Superior temporal gyrus (tissue), 1 donor: ENCODE results near the gene SIGLEC7.

ENCODE experiments used
- DNase-seq: peaks from one replicate; pipeline ENCODE4 v3.0.0-alpha.2; 2016; ENCODE audit errors: extremely low spot score

Gene SIGLEC7

GRCh38 chr19:51168564-51169282 is 26.6 kb downstream of the SIGLEC7 start:
- no peak for DNase-seq

- DNase-seq, result peak; percentile 80
Measured at GRCh38 chr19:51169283-51169918, 27.3 kb downstream of the SIGLEC7 start.

GRCh38 chr19:51172223-51172622 is 30.1 kb downstream of the SIGLEC7 start:
- DNase-seq, result no peak

- no peak for DNase-seq
Measured at GRCh38 chr19:51173681-51174080, 31.6 kb downstream of the SIGLEC7 start.

- DNase-seq, result no peak
Measured at GRCh38 chr19:51179256-51179655, 37.2 kb downstream of the SIGLEC7 start.

- no peak for DNase-seq
Measured at GRCh38 chr19:51181377-51181912, 39.3 kb downstream of the SIGLEC7 start.

GRCh38 chr19:51181913-51182419 is 39.9 kb downstream of the SIGLEC7 start:
- no peak for DNase-seq

- no peak for DNase-seq
Measured at GRCh38 chr19:51183629-51184028, 41.5 kb downstream of the SIGLEC7 start.

- DNase-seq, result no peak
Measured at GRCh38 chr19:51185069-51185867, 43.2 kb downstream of the SIGLEC7 start.

- no peak for DNase-seq
Measured at GRCh38 chr19:51185868-51186215, 43.7 kb downstream of the SIGLEC7 start.

- DNase-seq, result no peak
Measured at GRCh38 chr19:51186323-51186722, 44.2 kb downstream of the SIGLEC7 start.

- peak; percentile 32 for DNase-seq
Measured at GRCh38 chr19:51187395-51188226, 45.5 kb downstream of the SIGLEC7 start.

GRCh38 chr19:51188227-51188559 is 46.1 kb downstream of the SIGLEC7 start:
- no peak for DNase-seq

- no peak for DNase-seq
Measured at GRCh38 chr19:51192689-51193088, 50.6 kb downstream of the SIGLEC7 start.

- no peak for DNase-seq
Measured at GRCh38 chr19:51194527-51195315, 52.6 kb downstream of the SIGLEC7 start.

- no peak for DNase-seq
Measured at GRCh38 chr19:51195316-51195586, 53.1 kb downstream of the SIGLEC7 start.

- DNase-seq, result no peak
Measured at GRCh38 chr19:51195616-51196015, 53.5 kb downstream of the SIGLEC7 start.

GRCh38 chr19:51196181-51196580 is 54.1 kb downstream of the SIGLEC7 start:
- no peak for DNase-seq

GRCh38 chr19:51198641-51199040 is 56.5 kb downstream of the SIGLEC7 start:
- no peak for DNase-seq

GRCh38 chr19:51200071-51200666 is 58.1 kb downstream of the SIGLEC7 start:
- no peak for DNase-seq

GRCh38 chr19:51201712-51202111 is 59.6 kb downstream of the SIGLEC7 start:
- no peak for DNase-seq
